NK-92 (cell line): ENCODE measurements around the gene PHGDH.

Source experiments
- DNase-seq: peaks from one replicate; lab custom pipeline; 2025; ENCODE audit not compliant: unreplicated experiment; lab: John Stamatoyannopoulos, UW

PHGDH gene

GRCh38 chr1:119711804-119712341 is at the start of gene PHGDH:
PHGDH (plus strand) TSS chr1:119711934; CDS start chr1:119712023, 89 bp downstream.
- DNase-seq: no peak

GRCh38 chr1:119662034-119662437 is 49.7 kb upstream of the PHGDH start:
- no peak for DNase-seq

GRCh38 chr1:119664067-119664466 is 47.7 kb upstream of the PHGDH start:
- no peak for DNase-seq

GRCh38 chr1:119667173-119667572 is 44.6 kb upstream of the PHGDH start:
- no peak for DNase-seq

- no peak for DNase-seq
Measured at GRCh38 chr1:119670898-119671297, 40.8 kb upstream of the PHGDH start.

GRCh38 chr1:119673171-119673940 is 38.4 kb upstream of the PHGDH start:
- no peak for DNase-seq

GRCh38 chr1:119674111-119674526 is 37.6 kb upstream of the PHGDH start:
- no peak for DNase-seq

- no peak for DNase-seq
Measured at GRCh38 chr1:119674835-119675289, 36.9 kb upstream of the PHGDH start.

GRCh38 chr1:119675349-119676345 is 36.1 kb upstream of the PHGDH start:
- DNase-seq: no peak

GRCh38 chr1:119676571-119677206 is 35.0 kb upstream of the PHGDH start:
- no peak for DNase-seq

GRCh38 chr1:119679223-119679622 is 32.5 kb upstream of the PHGDH start:
- no peak for DNase-seq

- DNase-seq: no peak
Measured at GRCh38 chr1:119680193-119680592, 31.5 kb upstream of the PHGDH start.

GRCh38 chr1:119680723-119681122 is 31.0 kb upstream of the PHGDH start:
- DNase-seq: no peak

GRCh38 chr1:119681560-119681959 is 30.2 kb upstream of the PHGDH start:
- DNase-seq: no peak

GRCh38 chr1:119682141-119682540 is 29.6 kb upstream of the PHGDH start:
- no peak for DNase-seq

GRCh38 chr1:119683893-119684292 is 27.8 kb upstream of the PHGDH start:
- DNase-seq: no peak

- DNase-seq: no peak
Measured at GRCh38 chr1:119686661-119687060, 25.1 kb upstream of the PHGDH start.

GRCh38 chr1:119687434-119688079 is 24.2 kb upstream of the PHGDH start:
- no peak for DNase-seq

GRCh38 chr1:119688810-119689209 is 22.9 kb upstream of the PHGDH start:
- DNase-seq: no peak

- no peak for DNase-seq
Measured at GRCh38 chr1:119689511-119689910, 22.2 kb upstream of the PHGDH start.
